Stimulated activated memory B cell treated with anti-CD40 and anti-IgM and Interleukin-4, amounts not matched to agents 10 μg/mL and 1 μg/mL and 100 μg/mL, for 72 hours (primary cell): ENCODE data around the gene TBCK.

ENCODE experiments used
- ATAC-seq: fragments of 150-1000 bp; cut with Tn5 transposase; 2 replicates; pipeline ENCODE4 v1.10.0; 2021
- H3K27ac Mint-ChIP-seq: one replicate; pipeline ENCODE4 v1.8.0; 2022; ENCODE audit warnings: mild to moderate bottlenecking, mixed read lengths
- H3K27me3 Mint-ChIP-seq: one replicate; pipeline ENCODE4 v1.8.0; 2022; ENCODE audit warnings: mixed read lengths
- H3K36me3 Mint-ChIP-seq: one replicate; pipeline ENCODE4 v1.8.0; 2022; ENCODE audit warnings: mixed read lengths
- H3K4me1 Mint-ChIP-seq: one replicate; pipeline ENCODE4 v1.8.0; 2022; ENCODE audit warnings: mixed read lengths
- H3K4me3 Mint-ChIP-seq: one replicate; pipeline ENCODE4 v1.8.0; 2022; ENCODE audit warnings: mild to moderate bottlenecking, moderate library complexity, mixed read lengths
- H3K9me3 Mint-ChIP-seq: one replicate; pipeline ENCODE4 v1.8.0; 2022; ENCODE audit warnings: mixed read lengths

The TBCK gene

DNA sequence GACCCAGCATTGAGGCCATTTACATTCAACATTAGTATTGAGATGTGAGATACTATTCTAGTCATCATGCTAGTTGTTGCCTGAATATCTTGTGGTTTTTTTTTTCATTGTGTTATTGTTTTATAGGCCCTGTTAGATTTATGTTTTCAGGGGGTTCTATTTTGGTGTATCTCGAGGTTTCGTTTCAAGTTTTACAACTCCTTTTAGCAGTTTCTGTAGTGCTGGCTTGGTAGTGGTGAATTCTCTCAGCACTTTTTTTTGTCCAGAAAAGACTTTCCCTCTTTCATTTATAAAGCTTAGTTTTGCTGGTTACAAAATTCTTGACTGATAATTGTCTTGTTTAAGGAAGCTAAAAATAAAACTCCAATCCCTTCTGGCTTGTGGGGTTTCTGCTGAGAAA lies 305.2 kb downstream of the TBCK start:
- Mint-ChIP-seq H3K27ac (no peak overlapping the region), H3K9me3 (peaks cover 23% of the 10 kb centered on the region), H3K27me3 (no peaks in the 10 kb centered on the region), H3K36me3 (no peaks in the 10 kb centered on the region), H3K4me3 (no peak overlapping the region), H3K4me1 (no peaks in the 10 kb centered on the region)
- no peak for ATAC-seq

DNA sequence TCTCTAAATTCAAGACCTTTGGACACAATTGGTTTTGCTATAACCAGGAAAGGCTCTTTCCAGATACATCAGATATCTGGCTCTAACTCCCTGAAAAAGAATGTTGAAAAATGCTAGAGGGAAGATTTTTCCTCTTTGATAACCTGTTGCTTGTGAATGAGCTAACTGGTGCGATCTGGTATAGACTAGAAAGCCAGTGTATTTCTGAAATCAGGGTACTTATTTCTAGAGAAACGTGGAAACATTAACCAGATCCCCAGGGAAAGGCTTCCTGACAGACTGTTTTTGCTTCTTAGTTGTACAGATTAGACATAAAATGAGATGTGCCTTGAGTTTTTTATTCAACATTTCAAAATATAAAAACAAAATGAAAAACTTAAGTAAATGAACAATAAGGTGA lies 313.0 kb downstream of the TBCK start:
- no peak overlapping the region for H3K27ac Mint-ChIP-seq
- H3K4me3 Mint-ChIP-seq, result no peak overlapping the region
- H3K36me3 Mint-ChIP-seq, result no peaks in the 10 kb centered on the region
- no peak for ATAC-seq
- H3K9me3 Mint-ChIP-seq, result no peaks in the 10 kb centered on the region
- H3K27me3 Mint-ChIP-seq, result no peaks in the 10 kb centered on the region
- no peaks in the 10 kb centered on the region for H3K4me1 Mint-ChIP-seq

DNA sequence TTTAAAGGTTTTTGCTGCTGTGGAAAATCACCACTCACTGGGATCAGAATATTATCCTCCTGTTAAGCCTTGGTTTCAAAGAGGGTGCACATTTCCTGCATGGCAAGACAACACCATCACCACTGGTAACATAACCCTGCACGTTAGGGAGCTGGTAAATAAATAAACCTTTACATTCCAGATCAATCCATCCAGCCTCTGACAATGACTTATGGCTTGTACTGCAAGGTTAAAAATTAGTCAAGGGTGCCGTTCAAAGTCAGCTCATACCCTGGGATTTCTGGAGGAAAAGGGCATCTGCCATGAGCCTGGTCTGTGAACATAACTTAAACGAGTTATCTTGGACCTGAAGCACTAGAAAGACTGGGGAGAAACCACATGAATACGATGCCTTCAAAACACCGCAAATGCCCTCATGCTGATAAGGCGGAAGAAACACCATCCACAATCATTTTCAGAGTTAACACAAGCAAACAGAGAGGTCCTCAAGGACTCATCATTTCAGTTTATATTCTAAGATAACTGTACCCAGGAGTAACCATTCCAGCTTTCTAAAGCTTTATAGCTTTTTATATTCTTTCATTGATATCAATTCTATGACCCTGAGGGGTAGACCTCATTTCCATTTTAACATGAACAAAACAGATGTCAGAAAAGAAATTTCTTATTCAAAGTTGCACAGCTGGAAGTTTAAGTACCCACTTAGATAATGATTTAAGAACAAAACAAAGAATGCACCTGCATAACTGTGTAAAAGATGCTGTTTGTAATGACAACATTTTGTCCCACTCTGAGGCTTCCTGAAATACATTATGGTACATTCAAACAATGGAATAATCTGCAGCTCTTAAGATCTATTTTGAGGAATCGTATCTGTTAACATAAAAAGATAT lies 317.6 kb downstream of the TBCK start:
- H3K27ac Mint-ChIP-seq, result no peak overlapping the region
- no peak for ATAC-seq
- no peaks in the 10 kb centered on the region for H3K36me3 Mint-ChIP-seq
- H3K27me3 Mint-ChIP-seq, result peaks cover 8% of the 10 kb centered on the region
- H3K4me3 Mint-ChIP-seq, result no peak overlapping the region
- H3K9me3 Mint-ChIP-seq, result no peaks in the 10 kb centered on the region
- no peaks in the 10 kb centered on the region for H3K4me1 Mint-ChIP-seq

DNA sequence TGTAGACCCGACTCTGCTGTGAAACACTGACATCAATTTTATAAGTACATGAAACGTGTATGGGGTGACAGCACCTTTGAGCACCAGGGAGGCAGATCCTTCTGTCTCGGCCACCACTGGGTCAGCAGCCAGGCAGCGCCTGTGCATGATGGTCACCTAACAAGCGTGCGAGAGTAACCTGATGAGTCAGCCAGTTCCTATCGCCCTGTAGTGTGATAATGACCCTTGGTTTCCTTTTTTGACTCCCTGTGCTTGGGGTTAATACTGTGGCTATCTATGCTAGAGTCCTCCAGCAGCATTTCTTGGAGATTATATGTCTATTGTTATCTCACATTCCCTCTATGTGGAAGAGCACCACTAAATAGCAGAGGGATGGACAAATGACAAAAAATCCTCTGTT lies 319.2 kb downstream of the TBCK start:
- Mint-ChIP-seq H3K4me1 (no peaks in the 10 kb centered on the region), H3K4me3 (no peak overlapping the region), H3K27ac (no peak overlapping the region), H3K36me3 (no peaks in the 10 kb centered on the region), H3K27me3 (peaks cover 8% of the 10 kb centered on the region), H3K9me3 (no peaks in the 10 kb centered on the region)
- no peak for ATAC-seq

DNA sequence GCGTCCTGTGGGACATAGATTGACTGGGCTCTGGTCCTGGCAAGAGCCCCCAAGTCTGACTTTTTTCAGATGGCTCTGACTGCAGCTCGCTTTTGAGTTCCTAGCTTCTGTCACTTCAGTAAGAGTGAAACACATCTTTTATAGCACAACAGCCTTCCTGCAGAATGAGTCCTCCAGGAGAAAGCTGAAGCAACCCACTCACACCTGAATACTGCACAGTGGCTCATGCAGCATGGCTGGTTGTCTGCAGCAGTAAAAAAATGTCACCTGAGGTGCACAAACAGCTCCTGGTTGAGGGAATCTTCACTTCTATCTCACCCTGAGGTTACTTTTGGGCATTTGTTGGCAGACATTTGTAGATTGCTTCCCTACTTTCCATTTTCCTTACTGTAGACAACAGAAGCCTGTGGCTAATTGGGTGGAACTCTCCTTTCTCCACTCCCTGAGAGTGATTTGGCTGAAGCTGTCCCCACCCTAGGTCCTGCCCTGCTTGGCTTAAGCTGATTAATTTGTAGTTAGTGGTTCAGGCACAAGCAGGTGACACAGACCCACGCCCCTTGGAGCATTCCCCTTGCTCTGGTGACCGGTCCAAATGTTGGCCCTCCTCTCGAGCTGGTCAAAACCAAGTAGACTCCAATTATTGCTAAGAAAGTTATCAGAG lies 321.0 kb downstream of the TBCK start:
- ATAC-seq, result peak; percentile 40
- H3K4me1 Mint-ChIP-seq, result no peaks in the 10 kb centered on the region
- no peaks in the 10 kb centered on the region for H3K36me3 Mint-ChIP-seq
- peaks cover 8% of the 10 kb centered on the region for H3K27me3 Mint-ChIP-seq
- H3K27ac Mint-ChIP-seq, result no peak overlapping the region
- H3K4me3 Mint-ChIP-seq, result no peak overlapping the region
- H3K9me3 Mint-ChIP-seq, result no peaks in the 10 kb centered on the region

DNA sequence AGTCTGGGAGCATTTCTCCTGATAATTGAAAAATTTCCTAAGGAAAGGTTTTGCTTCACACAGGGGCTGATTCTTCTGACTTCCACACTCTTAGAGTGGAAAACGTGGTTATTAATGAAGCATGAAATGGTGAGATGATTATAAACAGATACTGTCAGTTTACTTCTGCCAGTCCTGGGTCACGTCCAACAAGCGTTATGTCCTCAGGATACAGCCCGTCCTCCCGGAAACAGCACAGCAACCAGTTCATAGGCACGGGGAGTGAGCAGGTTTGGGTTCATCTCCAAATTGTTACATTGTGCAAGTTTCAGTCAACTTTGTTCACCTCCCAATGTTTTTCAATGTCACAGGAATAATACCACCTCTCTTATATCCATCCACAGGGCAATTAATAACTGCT lies 321.9 kb downstream of the TBCK start:
- Mint-ChIP-seq H3K9me3 (no peaks in the 10 kb centered on the region), H3K27ac (no peak overlapping the region), H3K27me3 (peaks cover 8% of the 10 kb centered on the region), H3K4me1 (no peaks in the 10 kb centered on the region), H3K4me3 (no peak overlapping the region), H3K36me3 (no peaks in the 10 kb centered on the region)
- no peak for ATAC-seq

DNA sequence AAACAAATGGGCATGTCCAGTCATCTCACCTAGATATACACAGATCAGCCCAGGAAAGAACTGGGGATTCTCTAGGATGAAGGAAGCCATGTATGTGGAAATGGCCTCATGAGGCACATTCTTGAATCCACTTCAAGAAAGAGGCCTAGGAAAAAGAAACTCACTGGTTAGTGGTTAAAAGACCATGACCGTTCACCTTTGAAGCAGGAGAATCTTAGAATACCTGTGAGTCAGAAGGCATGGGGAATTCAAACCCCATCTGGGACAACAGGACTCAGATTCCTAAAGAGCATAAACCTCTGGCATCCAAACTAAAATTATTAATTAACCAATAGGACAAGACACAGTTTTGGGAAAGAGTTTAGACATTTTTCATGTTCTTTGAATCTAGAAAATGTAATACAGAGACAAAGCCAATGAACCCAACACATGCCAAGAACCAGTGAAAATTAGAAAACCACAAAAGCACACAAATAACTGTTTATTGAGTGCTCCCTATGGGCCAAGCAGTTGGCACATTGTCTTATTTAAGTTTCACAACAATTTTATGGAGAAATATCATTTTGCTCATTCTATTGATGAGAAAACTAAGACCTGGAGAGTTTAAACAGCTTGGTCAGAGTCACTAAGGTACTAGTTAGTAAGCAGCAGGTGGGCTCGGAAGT lies 323.2 kb downstream of the TBCK start:
- H3K27me3 Mint-ChIP-seq, result peaks cover 8% of the 10 kb centered on the region
- no peaks in the 10 kb centered on the region for H3K4me1 Mint-ChIP-seq
- ATAC-seq, result no peak
- H3K9me3 Mint-ChIP-seq, result no peaks in the 10 kb centered on the region
- H3K27ac Mint-ChIP-seq, result no peak overlapping the region
- no peaks in the 10 kb centered on the region for H3K36me3 Mint-ChIP-seq
- no peak overlapping the region for H3K4me3 Mint-ChIP-seq

DNA sequence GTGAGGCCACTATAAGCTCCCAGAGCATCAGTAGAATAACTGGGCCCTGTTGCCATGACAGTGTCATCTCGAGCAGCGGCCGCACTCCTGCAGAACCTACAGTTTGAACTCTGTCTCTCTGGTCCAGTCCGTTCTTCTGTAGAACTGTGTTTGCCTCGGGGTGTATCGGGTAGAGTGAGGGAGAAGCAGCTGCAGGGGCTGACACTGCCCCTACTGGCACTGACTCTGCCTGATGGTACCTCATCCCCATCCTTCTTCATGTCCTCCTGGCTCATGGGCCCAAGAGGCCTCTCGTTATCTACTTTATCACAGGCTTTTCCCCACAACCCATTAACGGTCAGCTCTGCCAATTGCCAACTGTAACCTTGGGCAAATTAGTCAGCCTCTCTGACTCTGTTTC lies 324.3 kb downstream of the TBCK start:
- Mint-ChIP-seq H3K9me3 (no peaks in the 10 kb centered on the region), H3K27ac (no peak overlapping the region), H3K4me1 (no peaks in the 10 kb centered on the region), H3K36me3 (no peaks in the 10 kb centered on the region), H3K27me3 (no peaks in the 10 kb centered on the region), H3K4me3 (no peak overlapping the region)
- ATAC-seq, result peak; percentile 39
